Measurements from ENCODE around the gene CORT.
"Not testable (repeated sequence)": the region's sequence is repeated elsewhere in the genome, so short reads cannot be mapped to it uniquely, and the experiment has no call there.

CORT gene

GRCh38 chr1:10419351-10419750 is 30.5 kb upstream of the CORT start:
- Histone ChIP-seq H3K27me3 (no peaks in the 10 kb centered on the region), H3K9me3 (no peaks in the 10 kb centered on the region), H3K4me3 (ENCODE audit: low read depth, low read length) (no peak overlapping the region), H3K36me3 (peaks cover 15% of the 10 kb centered on the region), H3K4me1 (no peaks in the 10 kb centered on the region; the same call in 1 of the 2 replicates)
- DNase-seq = no peak
- no peak for TF ChIP-seq CTCF (IDR thresholded peaks at IDR 0.05; ENCODE audit: low read depth, low read length)

DNA sequence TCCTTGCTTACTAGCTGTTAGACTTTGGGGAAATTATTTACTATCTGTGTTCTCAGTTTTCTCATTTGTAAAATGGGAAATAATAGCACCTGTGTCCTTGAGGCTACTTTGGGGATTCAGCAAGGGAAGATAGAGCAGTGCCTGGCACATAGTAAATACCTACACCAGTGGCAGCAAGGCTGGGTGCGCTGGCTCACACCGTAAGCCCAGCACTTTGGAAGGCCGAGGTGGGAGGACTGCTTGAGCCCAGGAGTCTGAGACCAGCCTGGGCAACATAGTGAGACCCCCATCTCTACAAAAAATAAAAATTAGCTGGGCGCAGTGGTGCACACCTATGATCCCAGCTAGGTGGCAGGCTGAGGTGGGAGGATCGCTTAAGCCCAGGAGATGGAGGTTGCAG is 28.2 kb upstream of the CORT start:
- peaks cover 11% of the 10 kb centered on the region for H3K36me3 ChIP-seq
- H3K4me3 ChIP-seq (ENCODE audit: low read depth, low read length) = no peak overlapping the region
- DNase-seq = no peak
- TF ChIP-seq CTCF (IDR thresholded peaks at IDR 0.05; ENCODE audit: low read depth, low read length) = no peak
- H3K4me1 ChIP-seq = no peaks in the 10 kb centered on the region; the same call in none of the 2 replicates
- H3K27me3 ChIP-seq = no peaks in the 10 kb centered on the region
- H3K9me3 ChIP-seq = no peaks in the 10 kb centered on the region

DNA sequence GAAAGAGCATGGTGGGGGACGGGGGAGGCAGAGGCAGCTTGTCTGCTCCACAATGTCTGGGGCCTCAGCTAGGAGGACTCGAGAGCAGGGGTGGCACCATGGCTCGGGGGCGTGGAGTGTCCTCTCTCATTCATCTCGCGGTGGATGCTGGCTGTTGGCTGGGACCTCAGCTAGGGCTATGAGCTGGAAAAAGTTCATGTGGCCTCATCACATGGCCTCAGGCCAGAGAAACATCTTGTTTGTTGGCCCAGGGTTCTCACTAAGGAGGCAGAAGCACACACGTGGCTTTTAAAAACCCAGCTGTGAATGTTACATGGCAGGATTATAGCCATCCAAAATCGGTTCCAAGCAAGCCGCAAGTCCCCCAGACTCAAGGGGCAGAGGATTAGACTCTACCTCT is 25.8 kb upstream of the CORT start:
- H3K4me3 ChIP-seq (ENCODE audit: low read depth, low read length) = no peak overlapping the region
- no peak for TF ChIP-seq CTCF (IDR thresholded peaks at IDR 0.05; ENCODE audit: low read depth, low read length)

DNA sequence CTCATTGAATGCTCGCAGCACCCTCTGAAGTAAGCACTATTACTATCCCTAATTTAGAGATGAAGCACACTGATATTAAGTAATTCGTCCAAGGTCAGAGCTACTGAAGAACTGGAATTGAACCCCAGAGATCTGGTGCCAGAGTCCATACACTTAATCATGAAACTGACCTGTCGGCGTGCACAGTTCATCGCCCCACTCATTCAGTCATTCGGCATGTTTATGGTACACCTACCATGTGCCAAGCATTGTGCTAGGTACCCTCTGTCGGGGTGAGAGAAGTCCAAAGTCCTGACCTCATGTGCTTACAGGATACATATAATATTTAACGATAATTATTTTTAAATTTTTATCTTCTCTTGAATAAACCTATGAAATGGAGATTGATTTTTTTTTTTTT is 25.2 kb upstream of the CORT start:
- Histone ChIP-seq H3K36me3 (no peaks in the 10 kb centered on the region; the same call in 1 of the 2 replicates), H3K9me3 (no peaks in the 10 kb centered on the region), H3K4me1 (no peaks in the 10 kb centered on the region; the same call in none of the 2 replicates), H3K27me3 (no peaks in the 10 kb centered on the region), H3K4me3 (ENCODE audit: low read depth, low read length) (no peak overlapping the region)
- no peak for DNase-seq
- no peak for TF ChIP-seq CTCF (IDR thresholded peaks at IDR 0.05; ENCODE audit: low read depth, low read length)

More for the DNA sequence above, 25.8 kb upstream of the CORT start:
- Histone ChIP-seq H3K9me3 (no peaks in the 10 kb centered on the region), H3K27me3 (no peaks in the 10 kb centered on the region), H3K4me1 (no peaks in the 10 kb centered on the region; the same call in none of the 2 replicates), H3K36me3 (peaks cover 5% of the 10 kb centered on the region)
- DNase-seq = peak; percentile 29

GRCh38 chr1:10425826-10426534 is 23.9 kb upstream of the CORT start:
- not testable (repeated sequence) for H3K4me3 ChIP-seq (ENCODE audit: low read depth, low read length); H3K36me3 ChIP-seq; H3K9me3 ChIP-seq; H3K27me3 ChIP-seq; H3K4me1 ChIP-seq; DNase-seq

DNA sequence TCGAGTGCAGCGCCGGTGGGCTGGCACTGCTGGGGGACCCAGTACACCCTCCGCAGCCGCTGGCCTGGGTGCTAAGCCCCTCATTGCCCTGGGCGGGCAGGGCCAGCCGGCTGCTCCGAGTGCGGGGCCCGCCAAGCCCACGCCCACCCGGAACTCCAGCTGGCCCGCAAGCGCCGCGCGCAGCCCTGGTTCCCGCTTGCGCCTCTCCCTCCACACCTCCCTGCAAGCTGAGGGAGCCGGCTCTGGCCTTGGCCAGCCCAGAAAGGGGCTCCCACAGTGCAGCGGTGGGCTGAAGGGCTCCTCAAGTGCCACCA is 23.3 kb upstream of the CORT start:
- not testable (repeated sequence) for H3K9me3 ChIP-seq; H3K36me3 ChIP-seq; H3K4me1 ChIP-seq; DNase-seq; H3K27me3 ChIP-seq; H3K4me3 ChIP-seq (ENCODE audit: low read depth, low read length)

GRCh38 chr1:10428984-10429383 is 20.8 kb upstream of the CORT start:
- no peaks in the 10 kb centered on the region for H3K36me3 ChIP-seq
- no peak for TF ChIP-seq CTCF (IDR thresholded peaks at IDR 0.05; ENCODE audit: low read depth, low read length)

More at GRCh38 chr1:10428984-10429383, 20.8 kb upstream of the CORT start:
- DNase-seq = no peak
- no peaks in the 10 kb centered on the region for H3K9me3 ChIP-seq
- no peaks in the 10 kb centered on the region for H3K27me3 ChIP-seq
- no peaks in the 10 kb centered on the region; the same call in none of the 2 replicates for H3K4me1 ChIP-seq
- no peak overlapping the region for H3K4me3 ChIP-seq (ENCODE audit: low read depth, low read length)

All from BE2C (cell line).